Neural progenitor cell (in vitro differentiated cells): ENCODE results near the gene R3HDM2. TPM values are rescaled to one million over a fixed set of nuclear protein-coding genes. Genes with fewer than 3 reads are reported as not detected.
A peak's percentile ranks its signal among the peaks of the same experiment; 100 is the strongest.
"Not testable (repeated sequence)": the region's sequence is repeated elsewhere in the genome, so short reads cannot be mapped to it uniquely, and the experiment has no call there.

Source experiments
- DNase-seq: peaks from one replicate; pipeline ENCODE4 v3.0.0-alpha.2; 2016; ENCODE audit warnings: low spot score
- H2AFZ ChIP-seq: fragments of 200-600 bp; sonication (generic); replicated peaks from 2 replicates; pipeline ENCODE4 v1.6.1; 2016; ENCODE audit warnings: antibody characterized with exemption
- H3F3A ChIP-seq: fragments of 200-600 bp; sonication (generic); 2 replicates; pipeline ENCODE4 v1.6.1; 2016; ENCODE audit warnings: antibody characterized with exemption, low read depth
- H3K27ac ChIP-seq: fragments of 200-600 bp; sonication (generic); 2 replicates; pipeline ENCODE4 v1.5.1; 2016; ENCODE audit warnings: mild to moderate bottlenecking
- H3K27me3 ChIP-seq: fragments of 200-600 bp; sonication (generic); 2 replicates; pipeline ENCODE4 v1.6.1; 2016; ENCODE audit warnings: mild to moderate bottlenecking, moderate library complexity
- H3K36me3 ChIP-seq: fragments of 200-600 bp; sonication (generic); 2 replicates; pipeline ENCODE4 v1.5.1; 2016
- H3K4me1 ChIP-seq: fragments of 200-600 bp; sonication (generic); 2 replicates; pipeline ENCODE4 v1.6.1; 2016; ENCODE audit warnings: mixed run types
- H3K4me2 ChIP-seq: fragments of 200-600 bp; sonication (generic); 2 replicates; pipeline ENCODE4 v1.6.1; 2016
- H3K4me3 ChIP-seq: fragments of 200-600 bp; sonication (generic); 2 replicates; pipeline ENCODE4 v1.5.1; 2016
- H3K79me2 ChIP-seq: fragments of 200-600 bp; sonication (generic); 2 replicates; pipeline ENCODE4 v1.6.1; 2016; ENCODE audit warnings: low read depth
- H3K9ac ChIP-seq: fragments of 200-600 bp; sonication (generic); 2 replicates; pipeline ENCODE4 v1.6.1; 2016
- H3K9me3 ChIP-seq: fragments of 200-600 bp; sonication (generic); 2 replicates; pipeline ENCODE4 v1.5.1; 2016; ENCODE audit warnings: low read depth
- H4K20me1 ChIP-seq: fragments of 200-600 bp; sonication (generic); 2 replicates; pipeline ENCODE4 v1.6.1; 2016; ENCODE audit warnings: low read depth
- H3K27ac Mint-ChIP-seq: 3 replicates; pipeline ENCODE4 v1.8.0; 2021; ENCODE audit warnings: mixed read lengths
- H3K27me3 Mint-ChIP-seq: 2 replicates; pipeline ENCODE4 v1.8.0; 2022; ENCODE audit warnings: low read depth, mild to moderate bottlenecking, inconsistent platforms, moderate library complexity, mixed read lengths; ENCODE audit not compliant: insufficient read depth
- H3K36me3 Mint-ChIP-seq: 3 replicates; pipeline ENCODE4 v1.8.0; 2021; ENCODE audit warnings: mixed read lengths
- H3K4me1 Mint-ChIP-seq: 3 replicates; pipeline ENCODE4 v1.8.0; 2021; ENCODE audit warnings: mixed read lengths
- H3K4me3 Mint-ChIP-seq: 3 replicates; pipeline ENCODE4 v1.8.0; 2021; ENCODE audit warnings: mild to moderate bottlenecking, moderate library complexity, mixed read lengths
- H3K9me3 Mint-ChIP-seq: 3 replicates; pipeline ENCODE4 v1.8.0; 2020; ENCODE audit warnings: mixed read lengths
- EZH2 ChIP-seq: fragments of 200-600 bp; sonication (generic); IDR thresholded peaks from 2 replicates; pipeline ENCODE4 v1.6.1; 2017; ENCODE audit warnings: antibody characterized with exemption, mild to moderate bottlenecking, moderate library complexity
- EZH2phosphoT487 ChIP-seq: fragments of 200-600 bp; sonication (generic); IDR thresholded peaks from 2 replicates; pipeline ENCODE4 v1.6.1; 2017; ENCODE audit warnings: antibody characterized with exemption
- total RNA-seq: library from RNA; depleted of rRNA; stranded (reverse); fragments of >200 nt; gene quantifications from 2 replicates; pipeline ENCODE4 v1.2.3, GENCODE V29; 2015; ENCODE audit warnings: low replicate concordance
- TF ChIP-seq, protein P1 (sequence below): fragments of 200-600 bp; sonication (generic); IDR thresholded peaks from 2 replicates; pipeline ENCODE4 v1.5.1; 2017; ENCODE audit warnings: antibody characterized with exemption, mild to moderate bottlenecking

Gene R3HDM2
- total RNA-seq, 1 donor from 2014 or later, result 40.0 TPM

DNA sequence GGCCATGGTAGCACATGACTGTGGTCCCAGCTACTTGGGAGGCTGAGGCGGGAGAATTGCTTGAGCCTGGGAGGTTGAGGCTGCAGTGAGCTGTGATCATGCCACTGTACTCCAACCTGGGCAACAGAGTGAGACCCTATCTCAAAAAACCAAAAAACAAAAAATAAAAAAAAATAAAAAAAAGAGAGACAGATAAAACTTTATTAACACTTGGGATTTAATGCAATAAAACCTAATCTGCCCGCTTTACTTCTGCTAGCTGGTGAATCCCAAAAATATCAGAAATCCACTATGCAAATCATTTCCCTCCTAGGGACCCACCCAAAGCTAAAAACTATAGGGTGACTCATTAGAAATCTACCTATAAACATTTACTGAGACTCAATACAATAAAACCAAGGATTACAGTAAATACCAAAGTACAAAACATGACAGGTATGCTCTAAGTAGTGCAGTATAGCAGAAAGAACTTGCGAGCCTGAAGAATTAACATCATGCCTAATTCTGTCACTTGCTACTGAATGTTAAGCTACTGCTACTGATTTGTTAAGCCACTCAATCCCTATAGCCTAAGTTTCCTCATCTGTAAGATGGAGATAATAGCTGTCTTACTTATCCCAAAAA, 129.8 kb downstream of the R3HDM2 start:
- Mint-ChIP-seq H3K4me1 (no peaks in the 10 kb centered on the region), H3K4me3 (no peak overlapping the region), H3K36me3 (peaks cover 23% of the 10 kb centered on the region), H3K27me3 (peaks cover 2% of the 10 kb centered on the region), H3K27ac (no peak overlapping the region), H3K9me3 (no peaks in the 10 kb centered on the region)
- Histone ChIP-seq H3K4me3 (no peak overlapping the region), H3F3A (no peaks in the 10 kb centered on the region), H4K20me1 (no peaks in the 10 kb centered on the region), H3K4me1 (peaks cover 5% of the 10 kb centered on the region), H3K79me2 (no peaks in the 10 kb centered on the region), H3K27ac (no peak overlapping the region), H3K9me3 (no peaks in the 10 kb centered on the region), H2AFZ (no peak overlapping the region), H3K9ac (no peak overlapping the region), H3K36me3 (no peaks in the 10 kb centered on the region), H3K4me2 (no peak overlapping the region), H3K27me3 (no peaks in the 10 kb centered on the region)
- no peak for DNase-seq
- TF ChIP-seq EZH2 (no peak), EZH2phosphoT487 (no peak)
- TF ChIP-seq, protein P1, sequence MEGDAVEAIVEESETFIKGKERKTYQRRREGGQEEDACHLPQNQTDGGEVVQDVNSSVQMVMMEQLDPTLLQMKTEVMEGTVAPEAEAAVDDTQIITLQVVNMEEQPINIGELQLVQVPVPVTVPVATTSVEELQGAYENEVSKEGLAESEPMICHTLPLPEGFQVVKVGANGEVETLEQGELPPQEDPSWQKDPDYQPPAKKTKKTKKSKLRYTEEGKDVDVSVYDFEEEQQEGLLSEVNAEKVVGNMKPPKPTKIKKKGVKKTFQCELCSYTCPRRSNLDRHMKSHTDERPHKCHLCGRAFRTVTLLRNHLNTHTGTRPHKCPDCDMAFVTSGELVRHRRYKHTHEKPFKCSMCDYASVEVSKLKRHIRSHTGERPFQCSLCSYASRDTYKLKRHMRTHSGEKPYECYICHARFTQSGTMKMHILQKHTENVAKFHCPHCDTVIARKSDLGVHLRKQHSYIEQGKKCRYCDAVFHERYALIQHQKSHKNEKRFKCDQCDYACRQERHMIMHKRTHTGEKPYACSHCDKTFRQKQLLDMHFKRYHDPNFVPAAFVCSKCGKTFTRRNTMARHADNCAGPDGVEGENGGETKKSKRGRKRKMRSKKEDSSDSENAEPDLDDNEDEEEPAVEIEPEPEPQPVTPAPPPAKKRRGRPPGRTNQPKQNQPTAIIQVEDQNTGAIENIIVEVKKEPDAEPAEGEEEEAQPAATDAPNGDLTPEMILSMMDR, result no peak

DNA sequence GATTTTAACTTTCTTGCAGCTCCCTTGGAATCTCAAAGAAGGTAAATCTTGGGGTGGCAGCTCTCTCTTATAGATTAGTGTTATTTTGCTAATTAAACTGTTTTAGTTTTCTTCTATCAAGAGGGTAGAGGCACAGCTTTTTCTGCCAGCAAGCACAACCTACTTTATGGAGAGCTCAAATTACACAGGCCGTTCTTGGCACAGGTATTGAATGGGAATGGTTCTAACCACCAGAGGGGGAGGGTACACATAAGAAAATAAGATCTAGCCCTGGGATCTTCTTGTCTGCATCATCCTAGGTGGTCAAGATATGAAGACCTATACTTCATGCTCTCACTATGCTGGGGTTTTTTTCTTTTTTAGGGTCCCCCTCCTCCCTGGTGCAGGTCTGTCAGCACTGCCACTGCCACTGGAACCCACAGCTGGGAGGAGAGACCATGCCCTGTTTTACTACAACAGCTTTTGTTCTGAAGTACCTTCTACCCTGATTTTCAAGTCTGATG, 131.3 kb downstream of the R3HDM2 start:
- H3K4me2 ChIP-seq, result no peak overlapping the region
- no peaks in the 10 kb centered on the region for H3K79me2 ChIP-seq
- no peak for DNase-seq
- H3K4me1 ChIP-seq, result peaks cover 5% of the 10 kb centered on the region
- H3K36me3 ChIP-seq, result no peaks in the 10 kb centered on the region
- H4K20me1 ChIP-seq, result no peaks in the 10 kb centered on the region
- no peaks in the 10 kb centered on the region for H3K27me3 ChIP-seq
- H3F3A ChIP-seq, result no peaks in the 10 kb centered on the region
- Mint-ChIP-seq H3K36me3 (peaks cover 22% of the 10 kb centered on the region), H3K27me3 (peaks cover 2% of the 10 kb centered on the region), H3K27ac (no peak overlapping the region), H3K4me3 (no peak overlapping the region), H3K4me1 (no peaks in the 10 kb centered on the region), H3K9me3 (no peaks in the 10 kb centered on the region)
- no peak for TF ChIP-seq EZH2phosphoT487
- no peak for TF ChIP-seq EZH2
- TF ChIP-seq, protein P1, result no peak
- no peak overlapping the region for H2AFZ ChIP-seq
- no peak overlapping the region for H3K4me3 ChIP-seq
- no peaks in the 10 kb centered on the region for H3K9me3 ChIP-seq
- peak overlapping the region; percentile 9 for H3K27ac ChIP-seq
- H3K9ac ChIP-seq, result no peak overlapping the region

DNA sequence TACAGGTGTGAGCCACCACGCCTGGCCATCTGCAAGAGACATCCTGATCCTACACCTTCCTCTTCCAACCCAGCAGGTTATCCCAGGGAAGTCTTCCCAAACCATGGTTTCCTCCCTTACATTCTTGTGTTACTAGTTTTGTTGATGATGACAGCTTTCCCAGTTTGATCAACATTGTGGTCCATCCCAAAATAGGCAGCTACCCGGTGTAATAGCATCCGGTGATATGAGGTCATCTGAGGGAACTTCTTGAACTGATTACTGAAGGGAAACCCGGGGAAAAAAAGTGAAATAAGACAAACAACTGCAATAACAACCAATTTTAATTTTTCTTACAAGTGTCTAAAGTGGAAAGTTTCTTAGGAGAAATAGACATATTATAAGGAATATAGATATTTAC, 134.6 kb downstream of the R3HDM2 start:
- Histone ChIP-seq H3K27me3 (no peaks in the 10 kb centered on the region), H4K20me1 (no peaks in the 10 kb centered on the region), H3K27ac (no peak overlapping the region), H3F3A (no peaks in the 10 kb centered on the region), H2AFZ (no peak overlapping the region), H3K79me2 (no peaks in the 10 kb centered on the region), H3K4me2 (no peak overlapping the region), H3K4me1 (peaks cover 5% of the 10 kb centered on the region), H3K4me3 (no peak overlapping the region), H3K9me3 (no peaks in the 10 kb centered on the region), H3K36me3 (no peaks in the 10 kb centered on the region), H3K9ac (no peak overlapping the region)
- Mint-ChIP-seq H3K36me3 (peaks cover 14% of the 10 kb centered on the region), H3K4me3 (no peak overlapping the region), H3K27ac (no peak overlapping the region), H3K9me3 (no peaks in the 10 kb centered on the region), H3K4me1 (no peaks in the 10 kb centered on the region), H3K27me3 (peaks cover 2% of the 10 kb centered on the region)
- TF ChIP-seq EZH2, result no peak
- no peak for TF ChIP-seq EZH2phosphoT487
- TF ChIP-seq, protein P1, result no peak
- no peak for DNase-seq

DNA sequence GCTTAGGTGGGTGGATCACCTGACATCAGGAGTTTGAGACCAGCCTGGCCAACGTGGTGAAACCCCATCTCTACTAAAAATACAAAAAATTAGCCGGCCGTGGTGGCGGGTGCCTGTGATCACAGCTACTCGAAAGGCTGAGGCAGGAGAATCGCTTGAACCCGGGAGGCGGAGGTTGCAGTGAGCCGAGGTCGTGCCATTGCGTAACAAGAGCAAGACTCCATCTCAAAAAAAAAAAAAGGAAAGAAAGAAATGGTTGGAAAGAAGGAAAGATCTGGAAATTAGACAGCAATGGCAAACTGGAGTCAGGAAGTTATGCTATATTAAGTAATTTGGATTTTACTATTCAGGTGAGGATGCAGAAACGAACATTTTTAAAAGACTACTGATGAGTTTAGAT, 148.8 kb downstream of the R3HDM2 start:
- not testable (repeated sequence) for H3K4me3 ChIP-seq, H3K4me2 ChIP-seq, H3K9ac ChIP-seq, H3K27ac ChIP-seq, H3K27me3 ChIP-seq, H3F3A ChIP-seq, H3K27me3 Mint-ChIP-seq, H3K9me3 Mint-ChIP-seq, H4K20me1 ChIP-seq, H3K27ac Mint-ChIP-seq, H3K9me3 ChIP-seq, H3K79me2 ChIP-seq, H3K36me3 ChIP-seq, DNase-seq, H2AFZ ChIP-seq, H3K4me3 Mint-ChIP-seq, H3K4me1 ChIP-seq
- Mint-ChIP-seq H3K4me1 (peaks cover 15% of the 10 kb centered on the region), H3K36me3 (peaks cover 36% of the 10 kb centered on the region)
